ENCODE results near the gene RPTN. TPM values are rescaled to one million over a fixed set of nuclear protein-coding genes. Genes with fewer than 3 reads are reported as not detected.

The RPTN gene
- total RNA-seq, 4 donors from 2014 or later = not detected

DNA sequence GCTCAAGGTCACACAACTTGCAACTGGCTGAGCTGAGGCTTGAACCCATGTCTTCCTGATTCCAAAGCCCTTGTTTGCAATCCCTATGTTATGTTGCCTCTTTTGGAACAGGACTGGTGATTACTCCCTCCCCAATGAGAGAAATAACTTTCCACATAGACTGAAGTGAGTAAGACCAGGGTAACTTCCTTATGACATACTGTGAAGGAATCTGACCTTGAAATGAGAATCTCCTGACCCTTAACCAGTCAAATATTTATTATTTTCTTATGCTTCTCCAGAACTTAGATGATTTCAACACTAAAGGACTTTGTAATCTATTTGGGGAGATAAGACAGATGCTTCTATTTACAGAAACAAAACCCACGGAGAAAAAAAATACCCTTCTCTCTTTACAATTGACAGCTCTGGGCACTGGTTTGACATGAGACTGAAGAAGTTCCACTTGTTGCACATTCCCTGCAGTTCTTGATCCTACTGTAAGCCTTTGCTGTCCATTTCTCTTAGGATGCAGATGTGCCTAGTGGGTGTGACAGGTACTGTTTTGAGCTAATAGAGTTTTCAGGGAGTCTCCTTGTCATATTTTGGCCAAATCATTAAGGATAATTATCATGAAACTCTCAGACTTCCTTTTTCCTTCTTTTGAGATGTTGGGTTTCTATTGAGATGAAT, 3.9 kb upstream of the RPTN start:
- H3K27me3 ChIP-seq = no peaks in the 10 kb centered on the region
- H3K9me3 ChIP-seq = no peaks in the 10 kb centered on the region
- no peaks in the 10 kb centered on the region for H3K36me3 ChIP-seq
- intact Hi-C loops (cut with DNase I; ENCODE audit: low total_unique reads) = no loop called here
- in situ Hi-C loops (cut with MboI; ENCODE audit: low sequenced_read_pairs in 4 of 4) = loop anchor here in 1 of 4 donors (10.0 kb wide), 1 partner anchor 58 kb away; no protein-coding TSS in a partner anchor
- H3K4me3 ChIP-seq = no peak overlapping the region
- ATAC-seq (no peak), DNase-seq (no peak)
- H3K27ac ChIP-seq = no peak overlapping the region
- no peaks in the 10 kb centered on the region for H3K4me1 ChIP-seq
- TF ChIP-seq, protein P1, sequence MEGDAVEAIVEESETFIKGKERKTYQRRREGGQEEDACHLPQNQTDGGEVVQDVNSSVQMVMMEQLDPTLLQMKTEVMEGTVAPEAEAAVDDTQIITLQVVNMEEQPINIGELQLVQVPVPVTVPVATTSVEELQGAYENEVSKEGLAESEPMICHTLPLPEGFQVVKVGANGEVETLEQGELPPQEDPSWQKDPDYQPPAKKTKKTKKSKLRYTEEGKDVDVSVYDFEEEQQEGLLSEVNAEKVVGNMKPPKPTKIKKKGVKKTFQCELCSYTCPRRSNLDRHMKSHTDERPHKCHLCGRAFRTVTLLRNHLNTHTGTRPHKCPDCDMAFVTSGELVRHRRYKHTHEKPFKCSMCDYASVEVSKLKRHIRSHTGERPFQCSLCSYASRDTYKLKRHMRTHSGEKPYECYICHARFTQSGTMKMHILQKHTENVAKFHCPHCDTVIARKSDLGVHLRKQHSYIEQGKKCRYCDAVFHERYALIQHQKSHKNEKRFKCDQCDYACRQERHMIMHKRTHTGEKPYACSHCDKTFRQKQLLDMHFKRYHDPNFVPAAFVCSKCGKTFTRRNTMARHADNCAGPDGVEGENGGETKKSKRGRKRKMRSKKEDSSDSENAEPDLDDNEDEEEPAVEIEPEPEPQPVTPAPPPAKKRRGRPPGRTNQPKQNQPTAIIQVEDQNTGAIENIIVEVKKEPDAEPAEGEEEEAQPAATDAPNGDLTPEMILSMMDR (IDR thresholded peaks at IDR 0.05 in 4 of 5, conservative IDR thresholded peaks at IDR 0.05 in 1 of 5) = no peak
- no peak for TF ChIP-seq POLR2A (IDR thresholded peaks at IDR 0.05)

DNA sequence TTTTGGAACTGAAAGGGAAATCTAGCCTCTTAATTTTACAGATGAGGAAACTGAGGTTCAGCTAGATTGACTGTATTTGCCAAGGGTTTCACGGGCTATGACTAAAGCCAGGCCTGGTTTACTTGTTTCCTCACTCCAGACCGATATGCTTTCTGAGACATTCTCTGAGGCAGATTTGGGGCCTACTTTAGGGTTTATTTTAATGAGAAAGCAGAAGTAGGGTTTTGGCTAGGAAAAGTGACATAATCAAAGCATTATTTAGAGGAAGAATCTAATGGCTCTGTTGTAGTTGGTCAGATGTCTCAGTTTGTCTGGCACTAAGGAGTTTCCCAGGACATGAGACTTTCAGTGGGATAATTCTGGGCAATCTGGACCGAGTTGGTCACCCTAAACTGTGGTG, 1.5 kb upstream of the RPTN start:
- Histone ChIP-seq H3K4me3 (no peak overlapping the region), H3K27me3 (no peaks in the 10 kb centered on the region), H3K36me3 (no peaks in the 10 kb centered on the region), H3K9me3 (no peaks in the 10 kb centered on the region), H3K27ac (no peak overlapping the region), H3K4me1 (no peaks in the 10 kb centered on the region)
- intact Hi-C loops (cut with DNase I; ENCODE audit: low total_unique reads) = no loop called here
- DNase-seq (no peak), ATAC-seq (no peak)
- in situ Hi-C loops (cut with MboI; ENCODE audit: low sequenced_read_pairs in 4 of 4) = loop anchor here in 1 of 4 donors (10.0 kb wide), 1 partner anchor 56 kb away; no protein-coding TSS in a partner anchor
- TF ChIP-seq POLR2A (IDR thresholded peaks at IDR 0.05) = no peak
- TF ChIP-seq, protein P1 (IDR thresholded peaks at IDR 0.05 in 4 of 5, conservative IDR thresholded peaks at IDR 0.05 in 1 of 5) = no peak

DNA sequence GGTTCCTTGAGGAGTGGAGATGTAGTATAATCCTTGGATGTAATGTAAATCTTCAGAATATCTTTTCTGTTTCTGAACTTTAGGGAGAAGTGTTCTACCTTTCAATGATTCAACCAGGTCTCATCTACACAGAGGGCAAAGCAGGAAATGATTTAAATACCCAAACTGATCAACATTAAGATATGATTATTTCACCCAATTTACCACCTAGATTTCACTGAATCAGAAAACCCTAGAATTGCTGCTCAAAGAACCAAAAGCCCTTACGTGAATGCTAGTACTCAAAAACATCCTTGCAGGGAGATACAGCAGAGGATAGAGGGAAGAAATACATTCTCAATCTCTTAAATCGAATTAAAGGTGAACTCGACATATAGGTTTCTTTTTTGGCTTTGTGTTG, 5.0 kb downstream of the RPTN start:
- Histone ChIP-seq H3K36me3 (no peaks in the 10 kb centered on the region), H3K9me3 (no peaks in the 10 kb centered on the region), H3K27me3 (no peaks in the 10 kb centered on the region), H3K4me1 (no peaks in the 10 kb centered on the region), H3K27ac (no peak overlapping the region), H3K4me3 (no peak overlapping the region)
- no peak for DNase-seq
- TF ChIP-seq, protein P1 (IDR thresholded peaks at IDR 0.05 in 4 of 5, conservative IDR thresholded peaks at IDR 0.05 in 1 of 5) = no peak
- no peak for TF ChIP-seq POLR2A (IDR thresholded peaks at IDR 0.05)
- ATAC-seq = no peak
- intact Hi-C loops (cut with DNase I; ENCODE audit: low total_unique reads) = no loop called here
- in situ Hi-C loops (cut with MboI; ENCODE audit: low sequenced_read_pairs in 4 of 4) = no loop called here

DNA sequence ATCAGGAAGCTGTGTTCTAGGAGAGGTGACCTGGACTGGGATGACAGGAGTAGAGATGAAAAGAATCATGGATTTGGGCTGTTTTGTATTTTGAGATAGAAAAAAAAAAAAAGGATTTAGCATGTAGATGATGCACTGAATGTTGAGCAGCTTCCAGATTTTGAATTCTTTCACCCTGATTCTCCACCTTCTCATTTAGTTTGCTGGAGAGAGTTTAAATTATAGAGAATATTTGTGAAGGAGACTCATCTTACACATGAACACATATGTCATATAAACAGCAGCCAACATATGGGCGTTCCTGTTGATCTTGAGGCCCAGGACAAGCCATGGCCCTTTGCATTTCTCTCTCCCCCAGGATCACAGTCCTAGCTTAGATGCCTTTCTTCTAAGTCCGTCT, 7.4 kb downstream of the RPTN start:
- no peak for ATAC-seq
- intact Hi-C loops (cut with DNase I; ENCODE audit: low total_unique reads) (no loop called here), in situ Hi-C loops (cut with MboI; ENCODE audit: low sequenced_read_pairs in 4 of 4) (no loop called here)

More for the DNA sequence above, 7.4 kb downstream of the RPTN start:
- H3K36me3 ChIP-seq = no peaks in the 10 kb centered on the region
- no peak for TF ChIP-seq POLR2A (IDR thresholded peaks at IDR 0.05)
- TF ChIP-seq, protein P1 (IDR thresholded peaks at IDR 0.05 in 4 of 5, conservative IDR thresholded peaks at IDR 0.05 in 1 of 5) = no peak
- peaks cover 0 to 7% (median 0%) of the 10 kb centered on the region in 3 donors for H3K9me3 ChIP-seq
- no peaks in the 10 kb centered on the region for H3K27me3 ChIP-seq
- H3K4me1 ChIP-seq = no peaks in the 10 kb centered on the region
- H3K27ac ChIP-seq = no peak overlapping the region
- no peak for DNase-seq
- no peak overlapping the region for H3K4me3 ChIP-seq

Data from gastrocnemius medialis (tissue), 4 donors.